OCI-LY1 (cell line): ENCODE results near the gene NDUFB7.

Source experiments
- EZH2 ChIP-seq: fragments of 200-600 bp; sonication (generic), shearing (Covaris generic); IDR thresholded peaks from 2 replicates; pipeline ENCODE4 v1.8.0; 2017; ENCODE audit warnings: borderline replicate concordance, mixed run types, mild to moderate bottlenecking, antibody characterized with exemption, low read length, moderate library complexity, mixed read lengths
- TF ChIP-seq, protein P1 (sequence below): fragments of 200-600 bp; sonication (generic), shearing (Covaris generic); IDR thresholded peaks from 2 replicates; pipeline ENCODE4 v1.5.1; 2017; ENCODE audit warnings: mild to moderate bottlenecking, antibody characterized with exemption, low read length, moderate library complexity, mixed read lengths

GRCh38 chr19:14580623-14581237 is 8.9 kb upstream of the NDUFB7 start:
- TF ChIP-seq, protein P1, sequence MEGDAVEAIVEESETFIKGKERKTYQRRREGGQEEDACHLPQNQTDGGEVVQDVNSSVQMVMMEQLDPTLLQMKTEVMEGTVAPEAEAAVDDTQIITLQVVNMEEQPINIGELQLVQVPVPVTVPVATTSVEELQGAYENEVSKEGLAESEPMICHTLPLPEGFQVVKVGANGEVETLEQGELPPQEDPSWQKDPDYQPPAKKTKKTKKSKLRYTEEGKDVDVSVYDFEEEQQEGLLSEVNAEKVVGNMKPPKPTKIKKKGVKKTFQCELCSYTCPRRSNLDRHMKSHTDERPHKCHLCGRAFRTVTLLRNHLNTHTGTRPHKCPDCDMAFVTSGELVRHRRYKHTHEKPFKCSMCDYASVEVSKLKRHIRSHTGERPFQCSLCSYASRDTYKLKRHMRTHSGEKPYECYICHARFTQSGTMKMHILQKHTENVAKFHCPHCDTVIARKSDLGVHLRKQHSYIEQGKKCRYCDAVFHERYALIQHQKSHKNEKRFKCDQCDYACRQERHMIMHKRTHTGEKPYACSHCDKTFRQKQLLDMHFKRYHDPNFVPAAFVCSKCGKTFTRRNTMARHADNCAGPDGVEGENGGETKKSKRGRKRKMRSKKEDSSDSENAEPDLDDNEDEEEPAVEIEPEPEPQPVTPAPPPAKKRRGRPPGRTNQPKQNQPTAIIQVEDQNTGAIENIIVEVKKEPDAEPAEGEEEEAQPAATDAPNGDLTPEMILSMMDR = peak; percentile 30; the same call in 1 of the 2 replicates
- TF ChIP-seq EZH2 = no peak
